Gastroesophageal sphincter (tissue), 3 donors: ENCODE data around the gene RAD51B.

Source experiments
- EP300 ChIP-seq: sonication (generic); formaldehyde crosslinking; IDR thresholded peaks from one replicate; pipeline ENCODE4 v1.6.1; 2017; ENCODE audit warnings: antibody characterized with exemption, mild to moderate bottlenecking
- POLR2A ChIP-seq, 2 donors: fragments of 450-650 bp; IDR thresholded peaks; one replicate each; pipeline ENCODE4 v1.6.1; 2017; ENCODE audit warnings: antibody characterized with exemption in 2 of 2, mild to moderate bottlenecking in 2 of 2, moderate library complexity in 1 of 2
- TF ChIP-seq, protein P1 (sequence below), 4 experiments: fragments of 200-600 bp in 2 of 4; fragments of 450-650 bp in 2 of 4; sonication (generic) in 1 of 4; IDR thresholded peaks; one replicate each; pipeline ENCODE4 v1.5.1; 2017 to 2019; ENCODE audit warnings: antibody characterized with exemption in 4 of 4, mild to moderate bottlenecking in 2 of 4, moderate library complexity in 2 of 4

DNA sequence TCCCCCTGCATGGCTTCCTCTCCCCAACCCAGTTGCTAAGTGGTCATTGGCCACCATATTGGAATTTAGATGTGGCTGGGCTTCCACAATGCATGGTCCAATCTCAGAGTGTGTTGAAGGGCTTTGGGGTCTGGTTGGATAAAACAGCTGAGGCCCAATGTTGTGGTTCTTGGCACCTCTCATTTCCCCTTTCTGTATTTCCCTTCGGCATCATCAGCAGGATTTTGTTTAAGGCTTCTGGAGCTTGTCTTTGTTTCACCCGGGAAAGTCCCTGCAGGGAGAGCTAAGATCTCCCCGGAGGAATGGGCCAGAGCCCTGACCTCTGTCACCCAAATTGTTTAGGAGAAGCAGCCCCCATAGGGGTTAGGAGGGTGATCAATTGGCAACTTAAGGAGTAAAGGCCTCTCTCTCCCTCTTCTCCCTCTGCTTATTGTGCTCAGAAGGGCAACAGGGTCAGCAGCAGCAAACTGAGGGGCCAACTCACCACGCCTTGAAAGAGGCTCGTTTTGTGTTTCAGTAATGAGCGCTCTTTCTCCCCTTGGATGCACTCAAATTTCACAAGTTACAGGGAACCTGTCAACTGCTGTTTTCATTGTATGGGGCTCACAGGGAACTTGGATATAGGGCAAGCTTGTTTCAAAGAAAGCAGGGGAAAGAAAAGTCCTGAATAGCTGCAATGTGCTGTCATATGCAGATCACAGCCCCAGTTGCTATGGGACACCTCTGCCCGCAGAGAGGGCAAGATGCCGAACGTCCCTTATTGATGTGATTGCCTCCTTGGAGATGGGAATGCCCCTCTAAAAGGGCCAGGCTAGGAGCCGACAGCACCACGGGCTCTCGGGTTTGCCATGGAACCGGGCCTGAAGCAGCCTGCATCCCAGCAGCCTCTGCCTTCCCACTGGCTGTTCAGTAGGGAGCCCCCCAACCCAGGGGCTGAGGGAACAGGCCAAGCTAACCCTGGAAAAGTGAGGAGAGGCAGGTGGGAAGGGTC lies 749.6 kb downstream of the RAD51B start:
- TF ChIP-seq POLR2A (IDR thresholded peaks at IDR 0.05), result no peak
- TF ChIP-seq, protein P1, sequence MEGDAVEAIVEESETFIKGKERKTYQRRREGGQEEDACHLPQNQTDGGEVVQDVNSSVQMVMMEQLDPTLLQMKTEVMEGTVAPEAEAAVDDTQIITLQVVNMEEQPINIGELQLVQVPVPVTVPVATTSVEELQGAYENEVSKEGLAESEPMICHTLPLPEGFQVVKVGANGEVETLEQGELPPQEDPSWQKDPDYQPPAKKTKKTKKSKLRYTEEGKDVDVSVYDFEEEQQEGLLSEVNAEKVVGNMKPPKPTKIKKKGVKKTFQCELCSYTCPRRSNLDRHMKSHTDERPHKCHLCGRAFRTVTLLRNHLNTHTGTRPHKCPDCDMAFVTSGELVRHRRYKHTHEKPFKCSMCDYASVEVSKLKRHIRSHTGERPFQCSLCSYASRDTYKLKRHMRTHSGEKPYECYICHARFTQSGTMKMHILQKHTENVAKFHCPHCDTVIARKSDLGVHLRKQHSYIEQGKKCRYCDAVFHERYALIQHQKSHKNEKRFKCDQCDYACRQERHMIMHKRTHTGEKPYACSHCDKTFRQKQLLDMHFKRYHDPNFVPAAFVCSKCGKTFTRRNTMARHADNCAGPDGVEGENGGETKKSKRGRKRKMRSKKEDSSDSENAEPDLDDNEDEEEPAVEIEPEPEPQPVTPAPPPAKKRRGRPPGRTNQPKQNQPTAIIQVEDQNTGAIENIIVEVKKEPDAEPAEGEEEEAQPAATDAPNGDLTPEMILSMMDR (IDR thresholded peaks at IDR 0.05), result no peak
- no peak for TF ChIP-seq EP300
